HG02588 (cell line): ENCODE data around the gene ZNF526.

Experiments
- ATAC-seq: cut with Tn5 transposase; IDR thresholded peaks from one replicate; pipeline ENCODE4 v1.9.1; 2021; ENCODE audit warnings: mild to moderate bottlenecking, moderate library complexity; ENCODE audit not compliant: unreplicated experiment

Gene ZNF526

GRCh38 chr19:42196011-42197001, 23.8 kb upstream of the ZNF526 start:
- ATAC-seq = no peak

DNA sequence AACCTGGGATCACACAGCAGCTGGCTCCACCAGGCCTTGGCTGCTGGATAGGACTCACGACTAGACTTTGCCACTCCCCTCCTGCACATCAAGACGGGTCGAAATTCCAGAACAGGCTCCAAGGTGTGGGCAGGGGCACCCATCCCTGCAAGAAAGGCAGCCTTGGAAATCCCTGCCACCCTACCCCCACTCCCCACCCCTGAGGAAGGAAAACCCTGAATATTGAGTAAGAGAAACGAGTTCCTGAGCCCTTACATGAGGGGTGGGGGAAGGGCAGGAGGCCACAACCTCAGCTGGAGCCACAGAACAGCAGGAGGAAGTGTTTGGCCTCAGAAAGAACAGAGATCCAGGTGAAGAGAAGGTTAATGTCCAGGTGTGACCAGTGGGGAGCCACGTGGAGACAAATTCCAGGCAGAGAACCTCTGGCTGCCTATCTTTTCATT, 22.7 kb upstream of the ZNF526 start:
- ATAC-seq = no peak

GRCh38 chr19:42198676-42199439, 21.3 kb upstream of the ZNF526 start:
- peak; percentile 36 for ATAC-seq

DNA sequence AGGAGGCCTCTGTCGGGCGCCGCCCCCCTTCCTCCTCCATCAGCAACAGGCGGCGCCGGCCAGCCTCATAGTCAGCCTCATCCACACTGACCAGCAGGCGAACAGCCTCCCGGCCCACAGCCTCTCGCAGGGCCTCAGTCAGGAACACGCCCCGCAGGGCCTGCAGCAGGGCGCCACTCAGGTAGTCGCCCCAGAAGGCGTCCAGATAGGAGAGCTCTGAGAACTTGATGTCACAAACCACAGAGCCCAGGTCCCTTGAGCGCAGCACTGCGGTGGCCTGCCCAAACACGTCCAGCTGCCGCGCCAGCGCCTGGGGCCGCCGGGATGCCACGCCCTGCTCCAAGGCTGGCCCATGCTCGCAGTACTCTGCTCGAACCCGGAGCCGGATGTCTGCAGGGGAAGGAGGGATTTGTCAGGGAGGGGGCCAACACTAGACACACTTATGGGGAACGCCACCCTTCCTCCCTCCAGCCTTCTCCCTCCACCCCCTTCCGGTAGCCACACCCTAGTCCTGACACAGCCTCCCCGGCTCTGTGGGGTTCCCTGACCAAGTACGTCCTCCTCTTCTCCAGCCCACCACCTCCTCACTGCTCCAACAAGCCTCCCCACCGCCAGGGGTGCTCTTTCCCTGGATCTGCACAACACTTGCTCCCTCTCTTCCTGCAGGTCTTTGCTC, 20.5 kb upstream of the ZNF526 start:
- peak; percentile 45 for ATAC-seq

- ATAC-seq = no peak
These were observed 19.9 kb upstream of the ZNF526 start for GRCh38 chr19:42200116-42200715.

DNA sequence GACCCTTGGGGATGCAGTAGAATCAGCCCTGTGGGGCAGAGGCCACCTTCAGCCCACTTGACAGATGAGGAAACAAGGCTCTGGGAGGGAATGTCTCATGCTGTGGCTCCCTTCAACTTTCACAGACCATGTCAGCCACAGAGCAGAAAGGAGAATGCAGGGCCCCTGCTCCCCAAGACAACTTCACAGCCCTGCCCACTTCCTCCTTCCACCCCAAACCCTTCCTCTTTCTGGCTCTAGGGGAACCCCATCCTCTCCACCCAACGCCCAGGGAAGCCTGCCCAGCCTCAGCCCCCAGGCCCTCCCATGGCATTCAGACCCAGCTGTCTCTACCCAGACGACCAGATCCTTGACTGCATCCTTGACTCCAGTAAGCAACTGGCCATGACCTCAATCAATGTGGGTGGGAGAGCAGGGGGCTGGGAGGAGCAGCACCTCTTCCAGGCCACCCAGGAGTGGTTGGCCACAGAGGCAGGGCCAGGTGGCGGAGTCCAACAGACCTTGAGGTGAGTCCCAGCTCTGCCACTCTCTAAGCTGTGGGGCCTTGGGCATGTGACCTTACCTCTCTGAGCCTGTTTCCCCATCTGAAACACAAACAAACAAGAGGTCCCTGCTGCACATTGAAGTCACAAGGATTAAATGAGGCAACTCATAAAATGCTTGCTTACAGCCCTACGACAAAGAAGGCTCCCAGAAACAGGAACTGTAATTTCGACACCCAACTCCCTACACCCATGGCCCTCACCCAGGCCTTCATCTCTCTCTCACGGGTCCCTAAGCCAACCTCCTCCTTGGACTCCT, 18.4 kb upstream of the ZNF526 start:
- ATAC-seq = peak; percentile 40

DNA sequence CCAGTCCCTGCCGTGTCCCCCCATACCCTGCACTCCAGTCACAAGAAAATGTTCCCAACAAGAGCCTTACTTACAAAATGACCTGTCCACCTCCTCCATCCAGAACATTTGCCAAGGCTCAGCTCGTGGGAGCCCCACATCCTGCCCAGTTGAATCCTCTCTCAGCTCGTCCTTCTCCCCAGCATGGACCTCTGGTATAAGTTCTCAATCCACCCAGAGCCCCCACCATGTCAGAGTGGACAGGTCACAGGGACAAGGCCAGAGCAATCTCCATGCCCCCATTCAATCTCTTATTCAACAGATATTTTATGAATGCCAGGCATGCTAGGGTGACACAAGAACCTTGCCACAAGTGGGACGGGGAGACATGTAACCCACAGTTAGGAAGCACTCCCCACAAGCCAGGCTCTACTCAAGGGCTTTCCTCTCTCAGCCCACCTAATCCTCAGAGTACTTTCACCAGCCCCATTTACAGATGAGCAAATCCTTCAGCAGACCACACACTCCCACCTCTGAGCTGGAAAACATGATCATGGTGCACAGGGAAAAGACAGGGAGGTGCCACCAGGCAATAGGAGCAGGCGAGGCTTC, 17.7 kb upstream of the ZNF526 start:
- ATAC-seq = no peak

DNA sequence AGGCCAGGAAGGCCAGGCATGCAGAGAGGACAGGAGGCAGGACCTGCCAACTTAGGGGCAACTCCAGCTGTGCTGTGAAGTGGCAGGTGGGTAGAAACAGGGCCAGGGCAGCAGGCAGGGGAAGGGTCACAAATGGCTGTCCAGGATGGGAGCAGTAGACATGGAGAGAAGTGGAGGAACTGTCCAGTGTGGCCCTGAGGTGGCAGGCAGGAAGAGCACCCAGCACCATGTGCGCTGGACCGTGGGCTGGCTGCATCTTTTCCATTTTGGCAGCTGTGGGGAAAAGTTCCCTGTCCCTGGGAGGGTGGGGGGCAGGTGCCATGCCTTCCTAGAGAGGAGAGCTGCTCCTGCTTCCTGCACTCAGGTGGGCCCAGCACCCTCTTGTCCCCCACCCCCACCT, 16.4 kb upstream of the ZNF526 start:
- ATAC-seq = no peak

- no peak for ATAC-seq
These were observed 15.4 kb upstream of the ZNF526 start for GRCh38 chr19:42204664-42205063.

- ATAC-seq = no peak
These were observed 13.0 kb upstream of the ZNF526 start for GRCh38 chr19:42206871-42207755.

- no peak for ATAC-seq
These were observed 12.3 kb upstream of the ZNF526 start for GRCh38 chr19:42207767-42208271.

- ATAC-seq = no peak
These were observed 11.5 kb upstream of the ZNF526 start for GRCh38 chr19:42208612-42209011.

- no peak for ATAC-seq
These were observed 7.2 kb upstream of the ZNF526 start for GRCh38 chr19:42212886-42213285.

- ATAC-seq = no peak
These were observed 5.2 kb upstream of the ZNF526 start for GRCh38 chr19:42214810-42215485.

GRCh38 chr19:42216653-42217519, 3.2 kb upstream of the ZNF526 start:
- ATAC-seq = peak; percentile 15

GRCh38 chr19:42217520-42218437, 2.3 kb upstream of the ZNF526 start, which contains the start of gene DEDD2:
Gene DEDD2 (minus strand): TSS chr19:42217677. CDS start chr19:42217007, 670 bp downstream.
- ATAC-seq = peak; percentile 61
